SIG-M5 treated with dmso at 0.1 percent for 504 hours (cell line): Measurements from ENCODE around the gene ACTG1.

Experiments used
- DNase-seq: peaks from one replicate; lab custom pipeline; 2025; ENCODE audit not compliant: unreplicated experiment; lab: John Stamatoyannopoulos, UW

ACTG1 gene

DNA sequence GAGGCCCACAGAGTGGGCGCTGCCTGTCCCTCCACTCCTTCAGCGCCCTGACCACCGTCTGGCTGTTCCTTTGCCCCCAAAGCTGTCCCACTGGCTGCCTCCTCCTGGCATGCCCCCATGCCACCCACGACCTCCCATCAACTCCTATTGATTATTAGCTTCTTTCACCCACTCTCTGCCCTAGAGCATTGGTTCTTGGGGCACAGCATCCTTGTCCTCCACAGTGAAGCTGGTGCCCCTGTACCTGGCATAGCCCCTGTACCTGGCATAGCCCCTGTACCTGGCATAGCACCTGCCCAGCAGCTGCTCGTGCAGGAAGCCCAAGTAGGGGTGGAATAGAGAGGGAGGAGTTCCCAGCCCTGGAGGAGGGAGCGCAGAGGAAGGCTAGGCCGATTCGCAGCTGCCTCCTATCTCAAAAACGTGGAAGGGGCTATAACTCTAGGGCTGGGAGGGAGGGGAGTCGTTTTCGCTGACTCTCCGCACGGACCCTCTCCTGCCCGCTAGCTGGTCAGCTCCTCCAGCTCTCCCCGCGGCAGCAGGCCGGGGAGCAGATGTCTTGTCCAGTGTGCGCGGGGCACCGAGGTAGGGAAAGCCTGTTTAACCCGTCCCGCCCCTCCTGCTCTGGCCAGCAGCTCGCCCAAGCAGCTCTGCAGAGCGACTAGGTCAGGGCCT lies 5.7 kb upstream of the ACTG1 start:
- no peak for DNase-seq

DNA sequence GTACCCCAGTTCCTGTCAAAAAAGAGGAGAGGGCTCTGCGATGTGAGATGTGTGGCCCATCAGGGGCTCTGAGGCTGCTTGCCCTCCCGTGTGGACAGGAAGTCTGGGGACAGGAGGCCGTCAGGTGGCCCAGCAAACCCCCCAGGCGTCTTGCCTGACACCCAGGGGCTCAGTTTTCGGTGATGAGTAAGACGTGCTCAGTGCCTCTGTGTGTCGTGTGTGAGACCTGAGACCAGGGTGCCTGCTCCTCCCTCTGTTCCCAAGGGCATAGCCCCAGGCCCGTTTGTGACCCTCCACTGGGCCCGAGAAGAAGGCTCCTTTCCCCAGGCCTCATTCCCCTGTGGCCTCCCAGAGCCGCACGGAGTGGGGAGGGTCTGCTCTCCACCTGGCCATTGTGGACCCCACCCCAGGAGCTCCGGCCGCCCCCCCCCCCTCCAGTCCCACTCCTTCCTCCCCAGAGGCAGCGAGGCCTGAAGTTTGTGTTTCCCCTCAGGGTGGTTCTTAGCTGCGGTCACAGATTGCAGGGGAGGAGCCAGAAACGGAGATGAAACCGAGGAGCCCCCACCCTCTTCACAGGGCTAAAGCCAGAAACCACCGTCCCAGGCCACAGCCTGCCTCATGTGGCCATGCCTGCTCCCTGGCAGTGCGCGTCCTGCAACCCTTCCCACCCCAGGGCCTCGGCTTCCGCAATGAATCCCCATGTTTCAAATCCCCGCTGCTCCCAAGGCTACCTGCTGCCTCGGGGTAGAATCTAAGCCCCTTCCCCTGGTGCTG lies 4.9 kb upstream of the ACTG1 start:
- peak; percentile 36 for DNase-seq

- no peak for DNase-seq
Observed at GRCh38 chr17:81517009-81517338, 4.4 kb upstream of the ACTG1 start.

- no peak for DNase-seq
Observed at GRCh38 chr17:81516439-81516838, 3.8 kb upstream of the ACTG1 start.

- no peak for DNase-seq
Observed at GRCh38 chr17:81515530-81516041, 3.0 kb upstream of the ACTG1 start.

DNA sequence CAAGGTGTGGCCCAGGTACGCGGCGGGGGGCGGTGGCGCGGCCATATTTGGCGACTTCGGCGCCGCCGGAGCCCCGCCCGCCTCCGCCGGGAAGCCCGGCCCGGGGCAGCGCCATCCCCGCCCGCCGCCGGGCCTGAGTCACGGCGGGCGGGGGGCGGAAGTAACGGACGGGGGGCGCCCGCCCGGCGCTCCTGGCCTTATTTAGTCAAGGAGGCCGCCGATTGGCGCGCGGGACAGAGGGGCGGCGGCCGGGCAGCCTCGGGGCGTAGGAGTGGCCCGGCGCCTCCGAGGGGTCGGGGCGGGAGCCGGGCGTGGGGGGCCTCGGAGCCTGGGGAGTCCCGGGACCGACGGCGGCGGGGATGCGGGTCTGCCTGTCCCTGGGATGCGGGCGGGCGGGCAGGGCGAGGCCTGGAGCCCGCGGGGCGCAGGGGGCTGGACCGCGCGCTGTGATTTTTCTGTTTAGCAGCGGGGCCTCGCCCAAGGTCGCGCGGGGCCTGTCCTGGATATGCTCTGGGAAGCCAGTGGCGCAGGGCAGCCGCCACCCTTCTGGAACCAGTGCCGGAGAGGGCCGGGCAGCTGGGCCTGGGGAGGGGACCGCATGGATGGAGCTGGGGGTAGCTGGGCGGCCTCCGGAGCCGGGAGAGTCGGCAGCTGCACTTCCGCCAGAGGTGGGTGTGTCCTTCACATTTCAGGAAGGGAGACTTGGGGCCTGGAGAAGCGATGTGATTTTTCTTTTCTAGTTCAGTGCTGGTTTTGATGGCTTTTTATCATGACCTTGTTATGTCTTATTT lies 2.3 kb upstream of the ACTG1 start:
- peak; percentile 88 for DNase-seq

- DNase-seq = no peak
Observed at GRCh38 chr17:81514489-81514738, 1.8 kb upstream of the ACTG1 start.

- DNase-seq = peak; percentile 50
Observed at GRCh38 chr17:81513753-81514488, 1.3 kb upstream of the ACTG1 start.

DNA sequence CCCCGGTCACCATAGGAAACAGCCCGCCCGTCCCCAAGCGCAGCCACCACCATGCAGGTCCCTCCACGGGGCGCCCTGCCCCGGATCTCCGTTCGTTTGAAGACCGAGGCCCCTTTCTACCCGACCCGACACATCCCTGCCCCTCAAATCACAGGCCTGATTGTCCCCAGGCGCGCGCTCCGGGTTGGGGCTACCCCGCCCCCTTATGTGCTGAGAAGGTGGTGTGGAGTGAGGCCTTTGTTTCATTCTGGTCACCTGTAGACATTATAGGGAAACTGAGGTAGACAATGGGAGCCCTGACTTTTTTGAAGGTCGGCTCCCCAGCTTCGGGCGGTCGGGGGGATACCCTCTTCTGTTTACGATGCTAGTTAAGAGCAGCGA lies 763 bp upstream of the ACTG1 start:
- peak; percentile 68 for DNase-seq

- no peak for DNase-seq
Observed at GRCh38 chr17:81511804-81512561, 616 bp downstream of the ACTG1 start.

DNA sequence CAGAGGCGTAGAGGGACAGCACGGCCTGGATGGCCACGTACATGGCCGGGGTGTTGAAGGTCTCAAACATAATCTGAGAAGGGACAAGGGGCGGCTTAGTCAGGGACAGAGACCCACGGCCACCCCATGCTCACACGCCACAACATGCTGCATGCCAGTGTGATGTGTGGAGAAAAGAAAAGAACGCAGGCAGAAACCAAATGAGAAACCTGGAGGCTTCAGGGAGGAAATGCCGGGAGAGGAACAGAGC lies 1.1 kb downstream of the ACTG1 start:
- DNase-seq = no peak

DNA sequence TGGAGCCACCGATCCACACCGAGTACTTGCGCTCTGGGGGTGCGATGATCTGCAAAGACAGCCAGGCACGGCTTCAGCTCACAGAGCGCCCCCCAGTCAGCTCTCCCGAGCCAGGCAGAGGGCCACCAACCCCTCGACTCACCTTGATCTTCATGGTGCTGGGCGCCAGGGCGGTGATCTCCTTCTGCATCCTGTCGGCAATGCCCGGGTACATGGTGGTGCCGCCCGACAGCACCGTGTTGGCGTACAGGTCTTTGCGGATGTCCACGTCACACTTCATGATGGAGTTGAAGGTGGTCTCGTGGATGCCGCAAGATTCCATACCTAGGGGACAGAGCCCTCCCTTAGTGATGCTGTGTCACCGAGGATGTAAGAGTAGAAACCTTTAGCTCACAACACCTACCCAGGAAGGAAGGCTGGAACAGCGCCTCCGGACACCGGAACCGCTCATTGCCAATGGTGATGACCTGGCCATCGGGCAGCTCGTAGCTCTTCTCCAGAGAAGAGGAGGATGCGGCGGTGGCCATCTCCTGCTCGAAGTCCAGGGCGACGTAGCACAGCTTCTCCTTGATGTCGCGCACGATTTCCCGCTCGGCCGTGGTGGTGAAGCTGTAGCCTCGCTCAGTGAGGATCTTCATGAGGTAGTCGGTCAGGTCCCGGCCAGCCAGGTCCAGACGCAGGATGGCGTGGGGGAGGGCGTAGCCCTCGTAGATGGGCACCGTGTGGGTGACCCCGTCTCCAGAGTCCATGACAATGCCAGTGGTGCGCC lies 1.6 kb downstream of the ACTG1 start:
- no peak for DNase-seq

- DNase-seq = no peak
Observed at GRCh38 chr17:81509972-81510784, 2.4 kb downstream of the ACTG1 start.

DNA sequence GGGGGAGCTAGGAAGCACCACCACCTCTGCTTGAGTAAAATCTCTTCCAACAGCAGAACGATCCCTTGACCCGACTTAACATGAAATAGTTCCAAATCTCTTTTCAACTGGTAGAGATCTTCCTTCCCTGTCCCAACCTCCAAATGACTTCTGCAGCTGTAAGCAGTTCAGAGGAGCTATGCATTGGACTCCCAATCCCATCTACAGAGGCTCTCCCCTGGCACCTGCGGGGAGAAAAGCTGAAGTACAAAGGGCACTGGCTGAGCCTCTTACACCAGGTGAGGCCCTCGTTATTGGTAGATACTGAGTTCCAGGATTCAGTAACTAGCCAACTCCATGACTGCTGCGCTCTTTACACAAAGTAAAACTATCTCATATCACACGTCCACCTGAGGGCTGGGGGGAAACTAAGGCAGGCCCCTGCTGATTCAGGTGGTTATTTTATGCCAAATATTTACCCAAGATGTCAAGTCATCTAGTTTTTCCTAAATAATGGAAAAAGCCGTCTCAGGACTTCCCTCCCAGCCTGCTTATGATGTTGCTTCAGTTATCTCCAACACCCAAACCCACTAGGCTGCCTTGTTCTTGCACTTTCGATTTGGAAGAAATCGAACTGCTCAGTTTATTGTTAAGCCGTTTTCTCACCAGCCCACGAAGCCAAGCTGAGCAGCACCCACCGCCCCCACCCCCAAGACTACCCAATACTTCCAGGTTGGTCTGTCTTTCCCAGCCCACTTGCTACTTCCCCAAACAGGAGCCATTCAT lies 3.2 kb downstream of the ACTG1 start:
- peak; percentile 67 for DNase-seq

DNA sequence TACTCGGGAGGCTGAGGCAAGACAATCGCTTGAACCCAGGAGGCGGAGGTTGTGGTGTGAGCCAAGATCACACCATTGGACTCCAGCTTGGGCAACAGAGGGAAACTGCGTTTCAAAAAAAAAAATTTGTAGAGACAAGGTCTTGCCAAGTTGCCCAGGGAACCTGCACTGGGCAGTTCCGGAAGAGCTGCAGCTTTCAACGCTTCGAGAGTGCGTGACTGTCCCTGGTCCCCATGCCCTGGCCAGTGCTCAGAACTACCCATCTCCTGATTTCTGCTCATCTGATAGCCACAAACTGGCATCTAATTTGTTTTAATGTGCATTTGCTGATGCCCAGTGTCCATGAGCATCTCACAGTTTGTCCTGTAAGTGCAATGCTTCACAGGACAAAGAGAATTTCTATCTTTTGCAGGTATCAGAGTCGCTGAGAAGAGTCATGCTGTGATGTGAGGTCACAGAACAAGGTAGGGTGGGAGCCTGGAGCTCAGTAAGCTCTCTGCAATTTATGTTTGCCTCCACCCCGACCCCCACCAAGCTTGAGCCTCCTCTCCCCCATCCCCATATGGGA lies 3.9 kb downstream of the ACTG1 start:
- DNase-seq = no peak

GRCh38 chr17:81503619-81504018 lies 9.0 kb downstream of the ACTG1 start:
- no peak for DNase-seq

DNA sequence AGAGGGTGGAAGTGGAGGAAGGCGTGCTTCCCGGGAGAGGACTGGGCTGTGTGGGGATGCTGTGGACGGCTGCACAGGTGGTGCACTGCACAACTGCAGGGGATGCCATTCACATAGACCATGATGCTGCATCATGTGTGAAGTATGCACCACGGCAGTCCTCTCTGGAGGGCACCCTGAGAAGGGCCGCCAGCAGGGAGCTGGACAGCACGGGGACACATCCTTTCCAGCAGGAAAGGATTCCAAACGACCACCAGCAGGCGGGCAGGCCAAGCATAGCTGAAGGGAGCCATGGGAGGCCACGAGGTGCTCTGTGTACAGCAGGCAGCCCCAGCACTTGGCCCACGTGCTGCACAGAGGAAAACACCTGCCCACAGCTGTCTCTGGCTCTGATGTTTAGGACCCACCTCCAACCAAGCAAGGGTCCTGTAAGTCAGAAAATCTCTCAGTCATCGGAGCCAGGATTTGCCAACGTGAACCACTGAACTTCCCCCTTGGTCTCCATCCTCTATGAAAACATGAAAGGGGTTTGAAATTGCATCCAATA lies 10.1 kb downstream of the ACTG1 start:
- no peak for DNase-seq

DNA sequence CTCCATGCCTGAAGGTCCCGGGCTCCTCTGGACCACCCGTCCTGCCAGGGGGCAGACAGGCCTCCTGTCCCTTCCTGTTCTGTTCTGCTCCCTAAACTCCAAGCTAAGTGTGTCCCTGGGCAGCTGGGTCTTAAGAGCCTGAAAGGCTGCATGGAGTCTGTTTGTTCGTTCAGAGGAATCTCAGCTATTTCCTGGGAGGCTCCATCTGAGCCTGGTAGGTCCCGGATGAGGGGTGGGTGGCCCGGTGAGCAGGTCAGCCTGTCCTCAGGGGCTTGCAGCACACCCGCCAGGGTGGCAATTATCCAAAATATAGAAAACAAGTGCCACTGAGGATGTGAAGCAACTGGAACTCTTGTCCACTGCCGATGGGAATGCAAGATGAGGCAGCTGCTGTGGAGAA lies 12.6 kb downstream of the ACTG1 start:
- no peak for DNase-seq
